Calu3 (cell line): ENCODE data around the gene PPARG. TPM values are rescaled to one million over a fixed set of nuclear protein-coding genes. Genes with fewer than 3 reads are reported as not detected.
"Not testable (repeated sequence)": the region's sequence is repeated elsewhere in the genome, so short reads cannot be mapped to it uniquely, and the experiment has no call there.

Experiments used
- BruUV-seq: library from RNA; stranded (reverse); fragments of 400-500 nt; replicated peaks from 2 replicates; lab custom pipeline; 2021; lab: Mats Ljungman, UMichigan
- CTCF ChIA-PET: fragments of 300-600 bp; sonication (Branson Sonifier 250); formaldehyde crosslinking; loops from one replicate; lab custom pipeline; 2022; ENCODE audit warnings: antibody characterized with exemption; lab: Charles Lee
- DNase-seq: peaks from one replicate; pipeline ENCODE4 v3.0.0; 2022
- H3K27ac Mint-ChIP-seq: one replicate; pipeline ENCODE4 v1.8.0; 2022; ENCODE audit warnings: mixed read lengths; ENCODE audit not compliant: unreplicated experiment
- H3K27me3 Mint-ChIP-seq: one replicate; pipeline ENCODE4 v1.8.0; 2022; ENCODE audit warnings: mixed read lengths; ENCODE audit not compliant: unreplicated experiment
- H3K36me3 Mint-ChIP-seq: one replicate; pipeline ENCODE4 v1.8.0; 2022; ENCODE audit warnings: mild to moderate bottlenecking, moderate library complexity, mixed read lengths; ENCODE audit not compliant: insufficient read depth, unreplicated experiment
- H3K4me1 Mint-ChIP-seq: one replicate; pipeline ENCODE4 v1.8.0; 2022; ENCODE audit warnings: mild to moderate bottlenecking, low read depth, mixed read lengths; ENCODE audit not compliant: unreplicated experiment
- H3K4me3 Mint-ChIP-seq: one replicate; pipeline ENCODE4 v1.8.0; 2022; ENCODE audit warnings: mild to moderate bottlenecking, low read depth, moderate library complexity, mixed read lengths; ENCODE audit not compliant: unreplicated experiment
- H3K9me3 Mint-ChIP-seq: one replicate; pipeline ENCODE4 v1.8.0; 2022; ENCODE audit warnings: low read depth, mixed read lengths; ENCODE audit not compliant: unreplicated experiment
- CTCF ChIP-seq: fragments of 200-600 bp; IDR thresholded peaks from one replicate; pipeline ENCODE4 v1.8.0; 2022; ENCODE audit warnings: antibody characterized with exemption; ENCODE audit not compliant: unreplicated experiment
- intact Hi-C: fragments of 100-400 bp; cut with micrococcal nuclease; formaldehyde crosslinking; loops from one replicate; pipeline ENCODE4 v1.10.0; 2022; ENCODE audit not compliant: unreplicated experiment
- total RNA-seq: library from RNA; stranded (reverse); gene quantifications from 2 replicates; pipeline ENCODE4 v1.2.3, GENCODE V29; 2022

PPARG gene
- total RNA-seq, 1 experiment from 2014 or later = 85.8 TPM

- intact Hi-C loops = no loop called here
- no peak overlapping the region for H3K4me3 Mint-ChIP-seq
- H3K27ac Mint-ChIP-seq = no peak overlapping the region
- no TSS peak for BruUV-seq
- no peaks in the 10 kb centered on the region for H3K36me3 Mint-ChIP-seq
- no peak for DNase-seq
- H3K9me3 Mint-ChIP-seq = no peaks in the 10 kb centered on the region
- no peak for TF ChIP-seq CTCF
- H3K4me1 Mint-ChIP-seq = peaks cover 7% of the 10 kb centered on the region
- CTCF ChIA-PET = no interaction called here
- H3K27me3 Mint-ChIP-seq = no peaks in the 10 kb centered on the region
These were observed 166.9 kb downstream of the PPARG start for GRCh38 chr3:12455740-12456139.

GRCh38 chr3:12456441-12456840, 167.6 kb downstream of the PPARG start:
- DNase-seq = no peak
- CTCF ChIA-PET = no interaction called here
- intact Hi-C loops = no loop called here
- TF ChIP-seq CTCF = no peak
- Mint-ChIP-seq H3K27me3 (no peaks in the 10 kb centered on the region), H3K4me3 (no peak overlapping the region), H3K9me3 (no peaks in the 10 kb centered on the region), H3K36me3 (no peaks in the 10 kb centered on the region), H3K4me1 (peaks cover 7% of the 10 kb centered on the region), H3K27ac (no peak overlapping the region)
- no TSS peak for BruUV-seq

- BruUV-seq, intact Hi-C loops, H3K4me3 Mint-ChIP-seq, H3K27me3 Mint-ChIP-seq, DNase-seq, H3K4me1 Mint-ChIP-seq, H3K9me3 Mint-ChIP-seq, H3K27ac Mint-ChIP-seq, H3K36me3 Mint-ChIP-seq: not testable (repeated sequence)
- CTCF ChIA-PET = interaction anchor here (1.4 kb wide), 1 partner anchor 14 kb away, joined by 5 read pairs; no protein-coding TSS in a partner anchor
These were observed 168.5 kb downstream of the PPARG start for GRCh38 chr3:12457380-12457779.

- CTCF ChIA-PET = interaction anchor here (0.9 kb wide), 1 partner anchor 48 kb away, joined by 3 read pairs; no protein-coding TSS in a partner anchor
- intact Hi-C loops = no loop called here
These were observed 170.0 kb downstream of the PPARG start for GRCh38 chr3:12458901-12459300.

More at GRCh38 chr3:12458901-12459300, 170.0 kb downstream of the PPARG start:
- Mint-ChIP-seq H3K4me3 (no peak overlapping the region), H3K27ac (no peak overlapping the region), H3K36me3 (no peaks in the 10 kb centered on the region), H3K4me1 (peaks cover 7% of the 10 kb centered on the region), H3K27me3 (no peaks in the 10 kb centered on the region), H3K9me3 (no peaks in the 10 kb centered on the region)
- no TSS peak for BruUV-seq
- no peak for DNase-seq
- TF ChIP-seq CTCF = no peak
